Upper lobe of left lung (tissue), 6 donors: ENCODE measurements around the gene TM2D3. TPM values are rescaled to one million over a fixed set of nuclear protein-coding genes. Genes with fewer than 3 reads are reported as not detected.
A peak's percentile ranks its signal among the peaks of the same experiment; 100 is the strongest.

Source experiments
- ATAC-seq, 2 donors: fragments of 200-7000 bp; cut with Tn5 transposase; one replicate each; pipeline ENCODE4 v1.9.1; 2022; ENCODE audit warnings: mild to moderate bottlenecking in 2 of 2, moderate library complexity in 2 of 2; ENCODE audit not compliant: low FRiP score in 2 of 2
- DNase-seq, 2 donors: peaks; one replicate each; pipeline ENCODE4 v3.0.0-alpha.2; 2019 to 2020
- H3K27ac ChIP-seq, 4 donors: fragments of 200-600 bp; sonication (generic); one replicate each; pipeline ENCODE4 v1.5.1; 2016 to 2019
- H3K27me3 ChIP-seq, 4 donors: fragments of 200-600 bp; sonication (generic); one replicate each; pipeline ENCODE4 v1.5.1; 2017 to 2019
- H3K36me3 ChIP-seq, 4 donors: fragments of 200-600 bp; sonication (generic); one replicate each; pipeline ENCODE4 v1.5.1; 2016 to 2019
- H3K4me1 ChIP-seq, 4 donors: fragments of 200-600 bp; sonication (generic); one replicate each; pipeline ENCODE4 v1.5.1; 2018 to 2019
- H3K4me3 ChIP-seq, 4 donors: fragments of 200-600 bp; sonication (generic); one replicate each; pipeline ENCODE4 v1.5.1; 2017 to 2019; ENCODE audit warnings: mild to moderate bottlenecking in 2 of 4, moderate library complexity in 1 of 4
- H3K9me3 ChIP-seq, 4 donors: fragments of 200-600 bp; sonication (generic); one replicate each; pipeline ENCODE4 v1.5.1; 2018 to 2019
- EP300 ChIP-seq, 4 donors: sonication (generic); formaldehyde crosslinking; IDR thresholded peaks; one replicate each; pipeline ENCODE4 v1.5.1; 2017; ENCODE audit warnings: antibody characterized with exemption in 4 of 4, control low read depth in 2 of 4
- POLR2A ChIP-seq, 4 donors: fragments of 450-650 bp; IDR thresholded peaks; one replicate each; pipeline ENCODE4 v1.5.1; 2016 to 2017; ENCODE audit warnings: antibody characterized with exemption in 4 of 4, mild to moderate bottlenecking in 2 of 4
- POLR2AphosphoS5 ChIP-seq, 2 donors: sonication (generic); formaldehyde crosslinking; IDR thresholded peaks; one replicate each; pipeline ENCODE4 v1.5.1; 2017; ENCODE audit warnings: antibody characterized with exemption in 2 of 2
- WGBS, 2 donors: methylation state at CpG; one replicate each; pipeline ENCODE4 v1.1.5; 2017 to 2018; 5-methylcytosine and 5-hydroxymethylcytosine counted together
- total RNA-seq, 6 donors: library from RNA; depleted of rRNA in 4 of 6; stranded (reverse); fragments of >200 nt in 4 of 6; gene quantifications; one replicate each; pipeline versions ENCODE4 v1.1.0 to v1.2.1, GENCODE V29; 2016 to 2021
- TF ChIP-seq, protein P1 (sequence below), 6 experiments: fragments of 450-650 bp in 4 of 6; fragments of 200-600 bp in 2 of 6; sonication (generic) in 2 of 6; IDR thresholded peaks; one replicate each; pipeline ENCODE4 v1.5.1; 2016 to 2019; ENCODE audit warnings: antibody characterized with exemption in 6 of 6
- donor health status: DM: no; HTN: no; CAD: no; lungs with moderate emphysema.
- donor health status: DM: no; HTN: yes; CAD: no; lungs with severe emphysema.

The TM2D3 gene
- total RNA-seq, 6 donors from 2014 or later: 14.0 to 60.2 (median 46.5) TPM

DNA sequence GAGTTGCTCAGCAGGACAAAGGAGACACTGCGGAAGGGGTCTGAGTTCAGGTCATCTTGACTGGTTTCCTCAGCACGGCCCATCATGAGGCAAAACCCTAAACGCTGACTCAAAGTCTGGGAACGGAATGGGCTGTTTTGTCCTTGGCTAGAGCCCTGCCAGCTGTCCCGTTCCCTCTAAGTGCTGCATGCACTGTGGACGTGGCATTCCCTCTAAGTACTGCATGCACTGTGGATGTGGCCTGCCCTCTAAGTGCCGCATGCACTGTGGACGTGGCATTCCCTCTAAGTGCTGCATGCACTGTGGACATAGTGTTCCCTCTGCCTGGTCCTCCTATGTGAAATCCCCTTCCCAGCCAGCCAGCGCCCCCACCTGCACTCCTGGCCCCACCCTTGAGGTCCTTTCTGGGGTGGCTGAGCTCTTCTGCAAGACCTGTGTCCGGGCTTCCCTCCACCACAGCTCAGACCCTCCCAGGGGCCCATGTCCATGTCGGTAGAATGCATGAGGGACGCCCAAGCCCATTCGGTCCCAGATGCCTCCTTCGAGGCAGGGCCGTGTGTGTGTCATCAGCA lies 36.7 kb downstream of the TM2D3 start:
- peak in 1 of 2 donors; percentile 50 for ATAC-seq
- WGBS, 2 donors: 67 to 76% methylated on average over 9 to 15 of the region's 15 CpGs

DNA sequence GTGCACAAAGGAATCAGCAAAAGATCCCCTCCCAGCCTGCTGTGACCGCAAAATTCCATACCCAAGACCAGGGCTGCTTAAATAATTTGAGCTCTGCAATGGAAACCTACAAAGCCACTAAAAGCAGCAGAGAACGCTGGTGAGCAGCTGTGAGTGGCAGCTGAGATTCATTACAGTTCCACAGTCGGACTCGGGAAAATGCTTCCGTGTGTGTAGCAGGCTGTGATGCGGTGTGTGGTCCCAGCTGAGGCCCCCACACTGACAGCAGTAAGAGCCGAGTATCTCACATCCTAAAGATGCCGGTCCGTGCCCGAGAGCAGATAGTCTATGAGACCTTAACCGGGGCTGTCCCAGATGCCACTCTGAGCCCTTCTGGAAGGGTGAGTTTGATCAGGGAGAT lies 37.4 kb downstream of the TM2D3 start:
- H3K4me3 ChIP-seq: no peak overlapping the region
- no peak overlapping the region for H3K27ac ChIP-seq
- DNase-seq (no peak), ATAC-seq (no peak)
- H3K27me3 ChIP-seq: no peaks in the 10 kb centered on the region
- 88% methylated on average over 11 of the region's 11 CpGs for WGBS, 2 donors
- no peaks in the 10 kb centered on the region for H3K9me3 ChIP-seq
- H3K4me1 ChIP-seq: peaks cover 4 to 12% (median 6%) of the 10 kb centered on the region in 4 donors
- TF ChIP-seq POLR2AphosphoS5 (IDR thresholded peaks at IDR 0.05) (no peak), EP300 (IDR thresholded peaks at IDR 0.05) (no peak), POLR2A (IDR thresholded peaks at IDR 0.05) (no peak)
- TF ChIP-seq, protein P1, sequence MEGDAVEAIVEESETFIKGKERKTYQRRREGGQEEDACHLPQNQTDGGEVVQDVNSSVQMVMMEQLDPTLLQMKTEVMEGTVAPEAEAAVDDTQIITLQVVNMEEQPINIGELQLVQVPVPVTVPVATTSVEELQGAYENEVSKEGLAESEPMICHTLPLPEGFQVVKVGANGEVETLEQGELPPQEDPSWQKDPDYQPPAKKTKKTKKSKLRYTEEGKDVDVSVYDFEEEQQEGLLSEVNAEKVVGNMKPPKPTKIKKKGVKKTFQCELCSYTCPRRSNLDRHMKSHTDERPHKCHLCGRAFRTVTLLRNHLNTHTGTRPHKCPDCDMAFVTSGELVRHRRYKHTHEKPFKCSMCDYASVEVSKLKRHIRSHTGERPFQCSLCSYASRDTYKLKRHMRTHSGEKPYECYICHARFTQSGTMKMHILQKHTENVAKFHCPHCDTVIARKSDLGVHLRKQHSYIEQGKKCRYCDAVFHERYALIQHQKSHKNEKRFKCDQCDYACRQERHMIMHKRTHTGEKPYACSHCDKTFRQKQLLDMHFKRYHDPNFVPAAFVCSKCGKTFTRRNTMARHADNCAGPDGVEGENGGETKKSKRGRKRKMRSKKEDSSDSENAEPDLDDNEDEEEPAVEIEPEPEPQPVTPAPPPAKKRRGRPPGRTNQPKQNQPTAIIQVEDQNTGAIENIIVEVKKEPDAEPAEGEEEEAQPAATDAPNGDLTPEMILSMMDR (IDR thresholded peaks at IDR 0.05): no peak
- H3K36me3 ChIP-seq: no peaks in the 10 kb centered on the region

More for the DNA sequence above, 36.7 kb downstream of the TM2D3 start:
- Histone ChIP-seq H3K4me3 (peak overlapping the region in 1 of 4 donors; percentile 29), H3K9me3 (no peaks in the 10 kb centered on the region), H3K4me1 (peaks cover 4 to 12% (median 6%) of the 10 kb centered on the region in 4 donors), H3K36me3 (no peaks in the 10 kb centered on the region), H3K27me3 (no peaks in the 10 kb centered on the region), H3K27ac (no peak overlapping the region)
- TF ChIP-seq POLR2A (IDR thresholded peaks at IDR 0.05) (no peak), POLR2AphosphoS5 (IDR thresholded peaks at IDR 0.05) (no peak), EP300 (IDR thresholded peaks at IDR 0.05) (no peak)
- TF ChIP-seq, protein P1 (IDR thresholded peaks at IDR 0.05): no peak
- DNase-seq: no peak

DNA sequence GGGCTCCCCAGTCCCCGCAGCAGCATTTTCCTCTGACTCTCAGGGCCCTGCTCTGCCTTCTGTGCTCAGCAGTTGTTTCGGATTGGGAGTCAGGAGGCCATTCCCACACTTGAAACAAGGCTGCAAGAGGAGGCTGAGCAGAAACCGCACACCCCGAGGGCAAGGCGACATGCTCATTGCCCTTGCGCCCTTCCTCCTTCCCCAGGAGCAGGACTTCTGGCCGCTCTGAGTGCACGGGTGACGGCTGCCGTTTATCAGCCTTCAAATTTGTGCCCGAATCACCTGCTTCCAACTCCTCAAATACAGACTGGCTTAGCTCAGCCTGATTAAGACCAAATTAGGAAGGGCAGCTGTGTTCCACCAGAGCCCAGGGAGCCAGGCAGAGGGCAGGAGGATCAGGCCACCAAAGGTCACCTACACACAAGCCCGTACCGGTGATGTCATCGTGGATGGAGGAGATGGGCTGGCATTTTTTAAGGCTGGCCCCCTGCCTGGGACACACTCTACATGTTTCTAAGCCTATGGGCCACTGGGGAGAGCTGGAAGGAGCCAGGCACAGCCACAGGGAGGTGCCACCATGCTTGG lies 38.1 kb downstream of the TM2D3 start:
- Histone ChIP-seq H3K36me3 (no peaks in the 10 kb centered on the region), H3K4me1 (peaks cover 4 to 12% (median 6%) of the 10 kb centered on the region in 4 donors), H3K27ac (no peak overlapping the region), H3K9me3 (no peaks in the 10 kb centered on the region), H3K27me3 (no peaks in the 10 kb centered on the region), H3K4me3 (no peak overlapping the region)
- DNase-seq: no peak
- WGBS, 2 donors: 83 to 85% methylated on average over 11 to 14 of the region's 14 CpGs
- no peak for TF ChIP-seq POLR2A (IDR thresholded peaks at IDR 0.05)
- no peak for TF ChIP-seq EP300 (IDR thresholded peaks at IDR 0.05)
- no peak for ATAC-seq

DNA sequence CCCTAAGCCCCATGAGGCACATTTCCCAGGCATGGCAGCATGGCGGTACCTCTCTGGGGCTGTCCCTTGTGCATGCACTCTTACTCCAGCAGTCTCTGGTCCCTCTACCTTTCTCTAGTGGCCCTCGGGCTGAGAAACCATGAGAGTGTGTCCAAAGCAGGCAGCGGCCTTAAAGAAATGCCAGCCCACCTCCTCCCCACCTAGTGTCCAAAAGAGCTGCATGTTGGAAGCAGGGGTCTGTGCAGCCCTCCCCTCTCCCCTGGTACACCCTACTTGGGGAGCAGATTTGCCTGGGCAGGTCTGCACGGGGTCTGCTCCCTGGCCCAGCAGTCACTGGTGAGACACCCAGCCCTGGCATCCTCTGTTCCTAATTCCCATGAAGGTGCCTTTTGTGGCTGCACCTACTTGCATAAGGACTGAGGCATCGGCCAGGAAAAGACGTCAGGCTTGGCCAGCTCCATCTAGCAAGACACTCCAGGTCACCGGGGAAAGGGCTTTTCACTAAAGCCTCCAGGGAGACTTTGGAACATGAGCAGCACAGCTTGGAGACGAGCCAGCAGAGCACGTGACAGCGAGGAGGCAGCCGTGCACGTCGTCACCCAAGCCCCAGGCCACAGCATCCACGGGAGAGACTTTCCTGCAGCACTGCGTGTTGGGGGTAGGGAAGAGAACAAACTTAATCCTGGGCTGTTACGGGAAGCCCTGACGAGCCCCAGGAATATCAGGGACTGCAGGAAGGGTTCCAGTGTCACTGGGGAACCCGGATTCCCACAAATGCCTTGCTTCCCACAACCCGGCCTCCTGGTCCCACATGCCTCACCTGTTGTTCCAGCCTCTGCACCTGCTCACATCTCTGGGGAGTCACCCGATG lies 38.8 kb downstream of the TM2D3 start:
- H3K4me1 ChIP-seq: peaks cover 4 to 12% (median 6%) of the 10 kb centered on the region in 4 donors
- H3K4me3 ChIP-seq: no peak overlapping the region
- 56 to 74% methylated on average over 3 to 19 of the region's 20 CpGs for WGBS, 2 donors
- no peak overlapping the region for H3K27ac ChIP-seq
- no peak for TF ChIP-seq POLR2A (IDR thresholded peaks at IDR 0.05)
- TF ChIP-seq POLR2AphosphoS5 (IDR thresholded peaks at IDR 0.05): no peak
- TF ChIP-seq, protein P1 (IDR thresholded peaks at IDR 0.05): no peak
- TF ChIP-seq EP300 (IDR thresholded peaks at IDR 0.05): no peak
- H3K36me3 ChIP-seq: no peaks in the 10 kb centered on the region
- H3K27me3 ChIP-seq: no peaks in the 10 kb centered on the region
- no peak for ATAC-seq
- peak; percentile 41 to 47 for DNase-seq
- H3K9me3 ChIP-seq: no peaks in the 10 kb centered on the region

DNA sequence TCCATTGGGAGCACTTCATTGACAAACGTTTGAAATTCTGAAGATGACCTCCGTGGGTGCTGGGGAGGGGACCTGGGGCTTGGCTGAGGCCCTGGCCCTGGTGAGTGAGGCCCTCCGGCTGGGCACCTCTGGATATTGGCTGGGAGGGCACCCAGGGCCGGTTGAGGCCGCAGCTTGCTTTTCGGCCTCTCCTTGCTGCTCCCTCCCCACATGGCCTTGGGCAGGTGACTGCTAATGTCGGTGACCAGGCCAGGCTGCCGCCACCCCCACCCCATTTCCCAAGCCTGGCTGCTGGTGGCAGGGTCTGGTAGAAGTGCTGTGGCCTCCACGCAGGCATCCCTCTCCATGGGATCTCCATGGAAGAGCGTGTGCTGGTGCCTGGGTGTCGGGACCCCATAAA lies 39.5 kb downstream of the TM2D3 start:
- H3K27ac ChIP-seq: no peak overlapping the region
- DNase-seq (peak in 1 of 2 donors; percentile 76), ATAC-seq (no peak)
- no peaks in the 10 kb centered on the region for H3K36me3 ChIP-seq
- no peak overlapping the region for H3K4me3 ChIP-seq
- peaks cover 4 to 12% (median 6%) of the 10 kb centered on the region in 4 donors for H3K4me1 ChIP-seq
- H3K9me3 ChIP-seq: no peaks in the 10 kb centered on the region
- H3K27me3 ChIP-seq: no peaks in the 10 kb centered on the region
- 77 to 93% methylated on average over 8 to 11 of the region's 11 CpGs for WGBS, 2 donors
- TF ChIP-seq POLR2AphosphoS5 (IDR thresholded peaks at IDR 0.05) (no peak), EP300 (IDR thresholded peaks at IDR 0.05) (no peak), POLR2A (IDR thresholded peaks at IDR 0.05) (no peak)
- TF ChIP-seq, protein P1 (IDR thresholded peaks at IDR 0.05): no peak
